H1 (cell line): ENCODE data around the gene EFEMP1.

Experiments
- CEBPB ChIP-seq: IDR thresholded peaks from 2 replicates; pipeline ENCODE4 v1.6.1; 2012; ENCODE audit warnings: low read depth, low read length
- SUZ12 ChIP-seq: fragments of 200-600 bp; sonication (generic); IDR thresholded peaks from 2 replicates; pipeline ENCODE4 v1.6.1; 2012; ENCODE audit warnings: mild to moderate bottlenecking, inconsistent platforms, low read length, moderate library complexity, mixed read lengths
- TF ChIP-seq, protein P1 (sequence below), 3 experiments: IDR thresholded peaks; 1 replicate in 2 of 3; 2 replicates in 1 of 3; pipeline versions ENCODE4 v1.5.1 to v1.6.1; 2011; ENCODE audit warnings: low read length in 3 of 3, mild to moderate bottlenecking in 3 of 3, inconsistent platforms in 2 of 3, low read depth in 1 of 3, moderate library complexity in 1 of 3; ENCODE audit not compliant: insufficient read depth in 1 of 3; ENCODE audit errors: control extremely low read depth in 1 of 3

DNA sequence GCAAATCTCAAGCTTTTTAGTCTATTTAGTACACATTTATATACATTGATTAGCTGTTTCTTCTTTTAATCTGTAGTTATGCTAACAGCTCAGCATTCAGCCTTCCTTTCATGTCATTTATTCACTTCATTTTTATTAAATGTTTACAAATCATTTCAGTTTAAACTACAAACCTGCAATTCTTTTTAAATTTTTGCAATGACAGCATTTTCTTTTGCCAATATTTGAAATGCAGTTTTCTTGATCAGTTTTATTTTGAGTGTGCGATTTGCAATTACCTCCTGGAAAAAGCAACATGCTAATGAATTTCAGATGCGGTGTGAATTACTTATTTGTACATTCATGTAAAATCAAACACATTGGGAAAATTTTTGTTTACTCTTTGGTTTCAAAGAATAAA, 13.5 kb downstream of the EFEMP1 start:
- TF ChIP-seq SUZ12 (no peak), CEBPB (no peak)
- TF ChIP-seq, protein P1, sequence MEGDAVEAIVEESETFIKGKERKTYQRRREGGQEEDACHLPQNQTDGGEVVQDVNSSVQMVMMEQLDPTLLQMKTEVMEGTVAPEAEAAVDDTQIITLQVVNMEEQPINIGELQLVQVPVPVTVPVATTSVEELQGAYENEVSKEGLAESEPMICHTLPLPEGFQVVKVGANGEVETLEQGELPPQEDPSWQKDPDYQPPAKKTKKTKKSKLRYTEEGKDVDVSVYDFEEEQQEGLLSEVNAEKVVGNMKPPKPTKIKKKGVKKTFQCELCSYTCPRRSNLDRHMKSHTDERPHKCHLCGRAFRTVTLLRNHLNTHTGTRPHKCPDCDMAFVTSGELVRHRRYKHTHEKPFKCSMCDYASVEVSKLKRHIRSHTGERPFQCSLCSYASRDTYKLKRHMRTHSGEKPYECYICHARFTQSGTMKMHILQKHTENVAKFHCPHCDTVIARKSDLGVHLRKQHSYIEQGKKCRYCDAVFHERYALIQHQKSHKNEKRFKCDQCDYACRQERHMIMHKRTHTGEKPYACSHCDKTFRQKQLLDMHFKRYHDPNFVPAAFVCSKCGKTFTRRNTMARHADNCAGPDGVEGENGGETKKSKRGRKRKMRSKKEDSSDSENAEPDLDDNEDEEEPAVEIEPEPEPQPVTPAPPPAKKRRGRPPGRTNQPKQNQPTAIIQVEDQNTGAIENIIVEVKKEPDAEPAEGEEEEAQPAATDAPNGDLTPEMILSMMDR (IDR thresholded peaks at IDR 0.05; ENCODE audit: control extremely low read depth in 1 of 3, insufficient read depth in 1 of 3, low read depth in 1 of 3, low read length in 3 of 3): no peak
